GM19467 (cell line): Measurements from ENCODE around the gene EYA2.
"Not testable (repeated sequence)": the region's sequence is repeated elsewhere in the genome, so short reads cannot be mapped to it uniquely, and the experiment has no call there.

Experiments
- ATAC-seq: cut with Tn5 transposase; IDR thresholded peaks from one replicate; pipeline ENCODE4 v1.9.1; 2021; ENCODE audit warnings: mild to moderate bottlenecking, moderate library complexity; ENCODE audit not compliant: unreplicated experiment

EYA2 gene

GRCh38 chr20:46951405-46951804 is 56.8 kb downstream of the EYA2 start:
- ATAC-seq = no peak

- ATAC-seq = no peak
Observed at GRCh38 chr20:46951840-46952497, 57.3 kb downstream of the EYA2 start.

- no peak for ATAC-seq
Observed at GRCh38 chr20:46953596-46953995, 59.0 kb downstream of the EYA2 start.

GRCh38 chr20:46954490-46955038 is 59.9 kb downstream of the EYA2 start:
- no peak for ATAC-seq

- no peak for ATAC-seq
Observed at GRCh38 chr20:46955601-46956556, 61.2 kb downstream of the EYA2 start.

GRCh38 chr20:46959081-46959692 is 64.5 kb downstream of the EYA2 start:
- ATAC-seq = no peak

GRCh38 chr20:46959821-46960220 is 65.2 kb downstream of the EYA2 start:
- ATAC-seq = no peak

GRCh38 chr20:46960536-46960935 is 65.9 kb downstream of the EYA2 start:
- ATAC-seq = no peak

GRCh38 chr20:46961968-46962367 is 67.3 kb downstream of the EYA2 start:
- ATAC-seq = not testable (repeated sequence)

- no peak for ATAC-seq
Observed at GRCh38 chr20:46962452-46963195, 68.0 kb downstream of the EYA2 start.

- ATAC-seq = no peak
Observed at GRCh38 chr20:46963196-46963529, 68.5 kb downstream of the EYA2 start.

GRCh38 chr20:46963758-46964617 is 69.3 kb downstream of the EYA2 start:
- no peak for ATAC-seq

- no peak for ATAC-seq
Observed at GRCh38 chr20:46964618-46965455, 70.2 kb downstream of the EYA2 start.

GRCh38 chr20:46965477-46965876 is 70.8 kb downstream of the EYA2 start:
- ATAC-seq = no peak

- ATAC-seq = no peak
Observed at GRCh38 chr20:46967646-46968045, 73.0 kb downstream of the EYA2 start.

- no peak for ATAC-seq
Observed at GRCh38 chr20:46970937-46971630, 76.4 kb downstream of the EYA2 start.

- no peak for ATAC-seq
Observed at GRCh38 chr20:46973766-46974165, 79.1 kb downstream of the EYA2 start.

- ATAC-seq = no peak
Observed at GRCh38 chr20:46974669-46975434, 80.2 kb downstream of the EYA2 start.
